BJ (cell line): Measurements from ENCODE around the gene C1orf87. TPM values are rescaled to one million over a fixed set of nuclear protein-coding genes. Genes with fewer than 3 reads are reported as not detected.

Source experiments
- CTCF ChIA-PET: fragments of 350-600 bp; formaldehyde crosslinking; extraction: SDS; loops from one replicate; lab custom pipeline; 2021; ENCODE audit warnings: antibody characterized with exemption, inconsistent platforms; lab: Yijun Ruan, JAX
- POLR2A ChIA-PET: fragments of 300-600 bp; sonication (Branson Sonifier 250); formaldehyde crosslinking; extraction: SDS; loops from one replicate; lab custom pipeline; 2021; ENCODE audit warnings: antibody characterized with exemption; lab: Charles Lee
- DNase-seq: peaks from one replicate; pipeline ENCODE4 v3.0.0-alpha.2; 2011; ENCODE audit warnings: low read depth
- H3K27me3 ChIP-seq: 2 replicates; pipeline ENCODE4 v1.6.0; 2011; ENCODE audit warnings: low read length; ENCODE audit not compliant: control insufficient read depth, insufficient read depth
- H3K36me3 ChIP-seq: 2 replicates; pipeline ENCODE4 v1.5.1; 2011; ENCODE audit warnings: low read length; ENCODE audit not compliant: control insufficient read depth, insufficient read depth
- H3K4me3 ChIP-seq: 2 replicates; pipeline ENCODE4 v1.5.1; 2011; ENCODE audit warnings: low read depth, mild to moderate bottlenecking, control low read depth, low read length
- polyA plus RNA-seq: library from polyadenylated mRNA; depleted of rRNA; stranded (reverse); fragments of >200 nt; gene quantifications from 2 replicates; pipeline ENCODE4 v1.2.3, GENCODE V29; 2011
- TF ChIP-seq, protein P1 (sequence below): IDR thresholded peaks from 2 replicates; pipeline ENCODE4 v1.5.1; 2011; ENCODE audit warnings: low read depth, mild to moderate bottlenecking, control low read depth, inconsistent platforms, low read length, moderate library complexity; ENCODE audit not compliant: insufficient read depth

The C1orf87 gene
- polyA plus RNA-seq, 1 experiment: not detected

DNA sequence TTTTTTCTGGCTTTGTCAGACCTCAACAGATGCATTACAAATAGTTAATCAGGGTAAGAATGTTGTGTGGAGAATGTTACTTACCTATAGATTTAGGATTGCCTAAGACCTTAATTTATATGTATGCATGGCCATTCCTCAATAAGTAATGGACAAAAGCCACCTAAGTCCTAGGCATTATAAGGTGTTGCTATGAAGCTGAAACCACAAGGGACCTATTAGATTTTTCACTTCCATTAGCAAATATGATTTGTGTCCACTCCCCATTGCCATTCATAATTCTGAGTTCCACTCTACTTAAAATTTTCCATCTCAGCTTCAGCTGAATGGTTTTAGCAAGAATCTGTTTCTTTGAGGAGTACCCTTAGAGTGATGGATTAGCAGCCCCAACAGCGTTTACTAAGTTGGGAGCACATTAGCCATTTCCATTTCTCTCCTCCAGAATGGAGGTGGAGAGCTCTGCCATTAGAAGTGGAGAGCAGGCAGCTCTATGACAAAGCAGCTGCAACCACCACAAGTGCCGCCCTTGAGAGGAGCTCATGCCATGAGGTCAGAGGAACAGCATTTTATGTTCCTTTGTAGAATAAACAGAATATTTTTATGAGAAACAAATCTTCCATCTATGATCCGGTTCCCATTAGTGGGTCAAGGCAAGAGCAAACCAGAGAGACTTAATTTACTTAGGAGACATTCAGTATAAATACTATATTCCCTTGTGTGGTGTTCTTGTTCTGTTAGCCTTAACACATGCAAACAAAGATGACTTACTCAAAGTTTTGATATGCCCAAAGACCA, 28.9 kb upstream of the C1orf87 start:
- CTCF ChIA-PET: interaction anchor here (1.1 to 1.8 kb wide), 2 partner anchors 8 to 12 kb away, joined by 3 to 5 read pairs; no protein-coding TSS in a partner anchor
- Histone ChIP-seq H3K4me3 (no peak overlapping the region), H3K27me3 (no peaks in the 10 kb centered on the region), H3K36me3 (no peaks in the 10 kb centered on the region)
- POLR2A ChIA-PET: no interaction called here
- TF ChIP-seq, protein P1, sequence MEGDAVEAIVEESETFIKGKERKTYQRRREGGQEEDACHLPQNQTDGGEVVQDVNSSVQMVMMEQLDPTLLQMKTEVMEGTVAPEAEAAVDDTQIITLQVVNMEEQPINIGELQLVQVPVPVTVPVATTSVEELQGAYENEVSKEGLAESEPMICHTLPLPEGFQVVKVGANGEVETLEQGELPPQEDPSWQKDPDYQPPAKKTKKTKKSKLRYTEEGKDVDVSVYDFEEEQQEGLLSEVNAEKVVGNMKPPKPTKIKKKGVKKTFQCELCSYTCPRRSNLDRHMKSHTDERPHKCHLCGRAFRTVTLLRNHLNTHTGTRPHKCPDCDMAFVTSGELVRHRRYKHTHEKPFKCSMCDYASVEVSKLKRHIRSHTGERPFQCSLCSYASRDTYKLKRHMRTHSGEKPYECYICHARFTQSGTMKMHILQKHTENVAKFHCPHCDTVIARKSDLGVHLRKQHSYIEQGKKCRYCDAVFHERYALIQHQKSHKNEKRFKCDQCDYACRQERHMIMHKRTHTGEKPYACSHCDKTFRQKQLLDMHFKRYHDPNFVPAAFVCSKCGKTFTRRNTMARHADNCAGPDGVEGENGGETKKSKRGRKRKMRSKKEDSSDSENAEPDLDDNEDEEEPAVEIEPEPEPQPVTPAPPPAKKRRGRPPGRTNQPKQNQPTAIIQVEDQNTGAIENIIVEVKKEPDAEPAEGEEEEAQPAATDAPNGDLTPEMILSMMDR: no peak
- no peak for DNase-seq

DNA sequence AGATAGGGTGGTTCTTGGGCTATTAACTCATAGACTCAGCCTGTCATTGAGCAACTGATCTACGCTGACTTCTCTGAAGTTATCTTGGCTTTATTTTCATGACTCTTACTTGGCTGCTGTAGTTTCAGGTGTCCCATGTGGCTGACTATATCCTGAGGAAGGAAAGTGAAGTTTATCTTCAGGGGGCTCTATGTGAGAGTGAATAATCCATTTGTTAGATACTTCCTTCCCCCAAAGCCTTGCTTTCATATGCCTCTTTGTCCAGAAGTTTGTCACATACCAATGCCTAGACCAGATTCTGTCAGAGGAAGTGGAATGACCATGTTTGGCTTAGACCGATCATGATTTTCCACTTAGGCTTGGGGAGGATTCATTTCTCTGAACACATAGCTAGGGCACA, 27.9 kb upstream of the C1orf87 start:
- Histone ChIP-seq H3K36me3 (no peaks in the 10 kb centered on the region), H3K4me3 (no peak overlapping the region), H3K27me3 (no peaks in the 10 kb centered on the region)
- TF ChIP-seq, protein P1: no peak
- DNase-seq: no peak
- CTCF ChIA-PET: interaction anchor here (0.6 to 1.8 kb wide), 4 partner anchors 9 to 1933 kb away, joined by 3 to 5 read pairs (median 3); no protein-coding TSS in a partner anchor
- POLR2A ChIA-PET: no interaction called here

DNA sequence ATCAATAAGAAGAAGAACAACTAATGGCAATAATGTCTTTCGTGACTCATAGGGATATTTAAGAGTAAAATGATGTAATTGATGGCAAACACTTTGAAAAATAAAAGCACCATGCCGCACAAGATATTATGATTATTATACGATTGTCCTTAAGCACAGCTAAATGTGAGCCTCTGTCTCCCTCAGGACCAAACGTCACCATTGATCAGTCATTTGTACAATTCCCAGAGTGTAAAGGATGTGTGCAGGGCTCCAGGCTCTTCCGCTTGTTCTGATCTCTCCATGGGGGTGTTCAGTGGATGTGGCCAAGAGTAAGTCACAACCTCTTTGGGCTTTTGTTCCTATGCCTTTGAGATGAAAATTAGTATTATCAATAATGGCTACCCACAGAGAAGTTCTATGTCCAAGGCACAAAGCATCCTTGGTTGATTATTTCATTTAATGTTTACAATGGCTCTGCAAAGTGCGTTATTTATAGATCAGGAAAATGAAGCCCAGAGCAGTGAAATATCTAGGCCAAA, 17.7 kb upstream of the C1orf87 start:
- TF ChIP-seq, protein P1: no peak
- Histone ChIP-seq H3K36me3 (no peaks in the 10 kb centered on the region), H3K4me3 (no peak overlapping the region), H3K27me3 (no peaks in the 10 kb centered on the region)
- ChIA-PET CTCF (interaction anchor here (0.8 to 1.6 kb wide), 4 partner anchors 10 to 22 kb away, joined by 3 read pairs; no protein-coding TSS in a partner anchor), POLR2A (no interaction called here)
- no peak for DNase-seq

DNA sequence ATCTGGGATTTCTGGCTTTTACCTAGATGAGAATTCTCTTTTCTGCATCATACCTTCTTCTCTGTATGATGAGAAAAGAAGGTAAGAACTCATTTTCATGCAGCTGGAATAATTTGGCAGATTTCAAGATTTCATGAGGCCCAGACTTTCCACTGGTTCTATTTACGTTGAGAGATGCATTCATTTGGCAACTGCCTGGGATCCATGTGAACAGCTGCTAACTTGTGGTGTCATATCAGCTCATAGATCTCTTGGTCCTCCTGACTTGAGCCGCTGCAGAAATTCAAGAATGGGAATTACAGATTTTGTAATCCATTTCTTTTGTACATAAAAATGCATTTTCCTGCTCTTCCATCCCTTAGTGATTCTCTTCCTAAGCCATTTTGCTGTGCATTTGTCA, 17.1 kb upstream of the C1orf87 start:
- POLR2A ChIA-PET: no interaction called here
- Histone ChIP-seq H3K36me3 (no peaks in the 10 kb centered on the region), H3K4me3 (no peak overlapping the region), H3K27me3 (no peaks in the 10 kb centered on the region)
- TF ChIP-seq, protein P1: no peak
- CTCF ChIA-PET: interaction anchor here (0.8 to 1.6 kb wide), 5 partner anchors 10 to 37 kb away, joined by 3 read pairs; no protein-coding TSS in a partner anchor
- DNase-seq: no peak

DNA sequence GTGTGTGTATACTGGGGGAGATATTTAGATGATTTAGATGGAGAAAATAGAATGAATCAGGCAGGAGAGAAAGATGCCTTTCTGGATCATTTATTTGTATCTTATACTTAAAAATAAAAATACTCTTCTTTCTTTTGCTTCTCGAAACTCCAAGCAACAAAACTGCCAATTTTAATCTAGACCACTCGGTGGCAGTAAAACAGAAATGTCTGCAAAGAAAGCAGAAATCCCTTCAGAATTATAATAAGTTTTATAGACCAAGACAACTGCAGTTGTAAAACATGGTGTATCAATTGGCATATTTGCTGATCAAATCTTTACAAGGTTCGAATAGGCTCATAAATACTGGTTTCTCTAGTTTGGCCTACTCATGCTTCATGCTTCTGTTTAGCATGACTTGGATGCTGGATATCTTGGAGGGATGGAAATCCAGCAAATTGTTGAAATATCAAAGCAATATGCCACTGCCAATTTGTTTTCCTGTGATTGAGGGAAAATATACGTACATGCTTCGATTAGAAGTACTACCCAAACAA, 15.1 kb upstream of the C1orf87 start:
- Histone ChIP-seq H3K36me3 (no peaks in the 10 kb centered on the region), H3K4me3 (no peak overlapping the region), H3K27me3 (no peaks in the 10 kb centered on the region)
- DNase-seq: no peak
- TF ChIP-seq, protein P1: 0 out of 2 replicates have a peak, but pooled peaks have one; percentile 21
- POLR2A ChIA-PET: no interaction called here
- CTCF ChIA-PET: interaction anchor here (1.0 to 1.5 kb wide), 3 partner anchors 17 to 20 kb away, joined by 3 to 4 read pairs (median 3); no protein-coding TSS in a partner anchor
